Ishikawa (cell line): ENCODE results near the gene RGL1.

Source experiments
- CEBPB ChIP-seq: IDR thresholded peaks from 2 replicates; pipeline ENCODE4 v1.6.1; 2012
- EP300 ChIP-seq: IDR thresholded peaks from 2 replicates; pipeline ENCODE4 v1.6.1; 2012; ENCODE audit warnings: borderline replicate concordance
- MAX ChIP-seq: IDR thresholded peaks from 2 replicates; pipeline ENCODE4 v1.6.1; 2012
- RAD21 ChIP-seq: IDR thresholded peaks from 2 replicates; pipeline ENCODE4 v1.6.1; 2012; ENCODE audit warnings: low read depth
- TAF1 ChIP-seq: IDR thresholded peaks from 2 replicates; pipeline ENCODE4 v1.6.1; 2012; ENCODE audit warnings: low read depth, mild to moderate bottlenecking
- TEAD4 ChIP-seq: IDR thresholded peaks from 2 replicates; pipeline ENCODE4 v1.6.1; 2012
- USF1 ChIP-seq: IDR thresholded peaks from 2 replicates; pipeline ENCODE4 v1.6.1; 2012
- YY1 ChIP-seq: IDR thresholded peaks from 2 replicates; pipeline ENCODE4 v1.6.1; 2012; ENCODE audit warnings: low read depth

GRCh38 chr1:183840140-183840539, 35.2 kb downstream of the RGL1 start:
- TF ChIP-seq CEBPB (no peak), YY1 (no peak), EP300 (no peak), MAX (no peak), TAF1 (no peak), USF1 (no peak), TEAD4 (no peak), RAD21 (no peak)
